Neural cell (in vitro differentiated cells): Measurements from ENCODE around the gene ITLN2.
"Not testable (repeated sequence)": the region's sequence is repeated elsewhere in the genome, so short reads cannot be mapped to it uniquely, and the experiment has no call there.

ENCODE experiments used
- CTCF ChIP-seq: fragments of 450-650 bp; IDR thresholded peaks from 2 replicates; pipeline ENCODE4 v1.5.1; 2014; ENCODE audit warnings: antibody characterized with exemption, mild to moderate bottlenecking, moderate library complexity; ENCODE audit not compliant: poor library complexity, severe bottlenecking
- EP300 ChIP-seq: fragments of 450-650 bp; conservative IDR thresholded peaks from 2 replicates; pipeline ENCODE4 v1.6.1; 2014; ENCODE audit warnings: antibody characterized with exemption, mild to moderate bottlenecking, moderate library complexity; ENCODE audit not compliant: poor library complexity, severe bottlenecking
- EZH2 ChIP-seq: fragments of 200-600, 300-800 bp; shearing (Covaris generic), sonication (generic); IDR thresholded peaks from 2 replicates; pipeline ENCODE4 v1.6.1; 2014; ENCODE audit warnings: antibody characterized with exemption, low read length, borderline replicate concordance, mild to moderate bottlenecking; ENCODE audit not compliant: insufficient read depth, poor library complexity, severe bottlenecking
- POLR2AphosphoS5 ChIP-seq: IDR thresholded peaks from 2 replicates; pipeline ENCODE4 v1.6.1; 2012
- RAD21 ChIP-seq: fragments of 450-650 bp; conservative IDR thresholded peaks from 2 replicates; pipeline ENCODE4 v1.6.1; 2014; ENCODE audit warnings: antibody characterized with exemption, mild to moderate bottlenecking, moderate library complexity

GRCh38 chr1:160900683-160901082 is 53.9 kb downstream of the ITLN2 start:
- not testable (repeated sequence) for TF ChIP-seq CTCF, RAD21, EP300, EZH2, POLR2AphosphoS5
